A549 (cell line): ENCODE data around the gene GSG1L. TPM values are rescaled to one million over a fixed set of nuclear protein-coding genes. Genes with fewer than 3 reads are reported as not detected.

ENCODE experiments used
- ATAC-seq, 2 experiments: fragments of 200-7000 bp in 1 of 2; fragments of >200 bp in 1 of 2; cut with Nextera tagmentation in 1 of 2; cut with Tn5 transposase in 1 of 2; 3 replicates each; pipeline versions ENCODE4 v1.8.0 to v1.9.1; 2018 to 2020; ENCODE audit warnings: mild to moderate bottlenecking in 1 of 2, moderate library complexity in 1 of 2
- CTCF ChIA-PET: fragments of 300-600 bp; sonication (Branson Sonifier 250); formaldehyde crosslinking; extraction: SDS; loops from one replicate; lab custom pipeline; 2021; ENCODE audit warnings: antibody characterized with exemption, inconsistent platforms; lab: Yijun Ruan, JAX
- POLR2A ChIA-PET: fragments of 350-600 bp; formaldehyde crosslinking; extraction: SDS; loops from one replicate; lab custom pipeline; 2021; ENCODE audit warnings: antibody characterized with exemption, inconsistent platforms; lab: Yijun Ruan, JAX
- DNase-seq, 2 experiments: peaks; one replicate each; pipeline versions ENCODE4 v3.0.0 to v3.0.0-alpha.2; 2011 to 2016; ENCODE audit warnings: low read depth in 1 of 2, low spot score in 1 of 2
- FAIRE-seq: peaks from 2 replicates; lab custom pipeline; 2011; peaks lifted over from hg19 to GRCh38; lab: Jason Lieb, UNC
- H3K27ac ChIP-seq, 2 experiments: fragments of >200 bp; sonication (Bioruptor Twin); formaldehyde crosslinking; 3 replicates each; pipeline ENCODE4 v1.5.1; 2016 to 2017
- H3K4me1 ChIP-seq: fragments of >200 bp; sonication (Bioruptor Twin); formaldehyde crosslinking; 3 replicates; pipeline ENCODE4 v1.6.1; 2016
- H3K4me2 ChIP-seq: fragments of >200 bp; sonication (Bioruptor Twin); formaldehyde crosslinking; 3 replicates; pipeline ENCODE4 v1.6.1; 2016
- H3K4me3 ChIP-seq: fragments of >200 bp; sonication (Bioruptor Twin); formaldehyde crosslinking; 3 replicates; pipeline ENCODE4 v1.5.1; 2016
- H3K9me3 ChIP-seq: fragments of >200 bp; sonication (Bioruptor Twin); formaldehyde crosslinking; 3 replicates; pipeline ENCODE4 v1.6.1; 2016
- CBX8 ChIP-seq: fragments of 200-600 bp; sonication (generic); IDR thresholded peaks from 2 replicates; pipeline ENCODE4 v1.6.1; 2016
- EHF ChIP-seq: fragments of 250-450 bp; sonication (Bioruptor Pico); IDR thresholded peaks from 2 replicates; pipeline ENCODE4 v1.5.0; 2020; ENCODE audit warnings: mild to moderate bottlenecking
- EHMT2 ChIP-seq: fragments of 200-600 bp; sonication (generic); IDR thresholded peaks from 2 replicates; pipeline ENCODE4 v1.6.1; 2016; ENCODE audit warnings: antibody characterized with exemption, low read depth, mild to moderate bottlenecking, moderate library complexity
- EP300 ChIP-seq, 2 experiments: fragments of >200 bp; sonication (Bioruptor Twin); formaldehyde crosslinking; IDR thresholded peaks; 2 replicates in 1 of 2; 3 replicates in 1 of 2; pipeline ENCODE4 v1.6.1; 2016 to 2017
- FOSL2 ChIP-seq, 2 experiments: fragments of 450-650 bp in 1 of 2; fragments of >200 bp in 1 of 2; sonication (Bioruptor Twin) in 1 of 2; formaldehyde crosslinking; IDR thresholded peaks; 2 replicates each; pipeline versions ENCODE4 v1.5.0 to v1.6.1; 2016 to 2020; ENCODE audit warnings: mild to moderate bottlenecking in 1 of 2, moderate library complexity in 1 of 2
- FOXS1 ChIP-seq: fragments of 250-450 bp; sonication (Bioruptor Pico); IDR thresholded peaks from 2 replicates; pipeline ENCODE4 v1.5.0; 2020; ENCODE audit warnings: mild to moderate bottlenecking, moderate library complexity
- HEYL ChIP-seq: fragments of 250-450 bp; sonication (Bioruptor Pico); IDR thresholded peaks from 2 replicates; pipeline ENCODE4 v1.8.0; 2021; ENCODE audit warnings: mild to moderate bottlenecking, moderate library complexity
- HOXA7 ChIP-seq: fragments of 250-450 bp; sonication (Bioruptor Pico); IDR thresholded peaks from 2 replicates; pipeline ENCODE4 v1.5.0; 2020; ENCODE audit warnings: mild to moderate bottlenecking, moderate library complexity
- HOXB5 ChIP-seq: fragments of 250-450 bp; sonication (Bioruptor Pico); IDR thresholded peaks from 2 replicates; pipeline ENCODE4 v1.5.0; 2020; ENCODE audit warnings: mild to moderate bottlenecking, moderate library complexity
- JUNB ChIP-seq: fragments of >200 bp; sonication (Bioruptor Twin); formaldehyde crosslinking; IDR thresholded peaks from 2 replicates; pipeline ENCODE4 v1.6.1; 2016
- MYC ChIP-seq: IDR thresholded peaks from 2 replicates; pipeline ENCODE4 v1.6.1; 2012; ENCODE audit warnings: mild to moderate bottlenecking, inconsistent platforms, low read length, improper control_type of control experiment, borderline replicate concordance
- NFE2L2 ChIP-seq: fragments of 150-350 bp; conservative IDR thresholded peaks from 2 replicates; pipeline ENCODE4 v1.6.1; 2014; ENCODE audit warnings: low read length
- PHF8 ChIP-seq: fragments of 200-600 bp; sonication (generic); IDR thresholded peaks from 2 replicates; pipeline ENCODE4 v1.6.1; 2016; ENCODE audit warnings: low read depth, mild to moderate bottlenecking, antibody characterized with exemption, moderate library complexity, borderline replicate concordance
- POLR2A ChIP-seq: IDR thresholded peaks from 2 replicates; pipeline ENCODE4 v1.6.1; 2012; ENCODE audit warnings: mild to moderate bottlenecking, low read length
- RARB ChIP-seq: fragments of 250-450 bp; sonication (Bioruptor Pico); IDR thresholded peaks from 2 replicates; pipeline ENCODE4 v1.8.0; 2021; ENCODE audit warnings: mild to moderate bottlenecking, moderate library complexity
- RNF2 ChIP-seq: fragments of 200-600 bp; sonication (generic); IDR thresholded peaks from 2 replicates; pipeline ENCODE4 v1.6.1; 2016; ENCODE audit warnings: low read depth, mild to moderate bottlenecking, antibody characterized with exemption, moderate library complexity, borderline replicate concordance
- SMC3 ChIP-seq: fragments of >200 bp; sonication (Bioruptor Twin); formaldehyde crosslinking; IDR thresholded peaks from 3 replicates; pipeline ENCODE4 v1.6.1; 2018; ENCODE audit warnings: inconsistent platforms
- SREBF2 ChIP-seq: fragments of 450-650 bp; IDR thresholded peaks from 2 replicates; pipeline ENCODE4 v1.6.1; 2014; ENCODE audit warnings: mild to moderate bottlenecking, moderate library complexity
- TP53 ChIP-seq: fragments of 250-450 bp; sonication (Bioruptor Pico); IDR thresholded peaks from 2 replicates; pipeline ENCODE4 v1.5.0; 2021; ENCODE audit warnings: mild to moderate bottlenecking, moderate library complexity
- ZFP36 ChIP-seq: fragments of 450-650 bp; IDR thresholded peaks from 2 replicates; pipeline ENCODE4 v1.6.1; 2014; ENCODE audit warnings: borderline replicate concordance; ENCODE audit not compliant: partially characterized antibody
- ZSCAN20 ChIP-seq: fragments of 250-450 bp; sonication (Bioruptor Pico); IDR thresholded peaks from 2 replicates; pipeline ENCODE4 v1.8.0; 2022; ENCODE audit warnings: mild to moderate bottlenecking, moderate library complexity
- WGBS: methylation state at CpG from one replicate; pipeline ENCODE4 v1.1.6; 2017; ENCODE audit errors: missing lambda C conversion rate; 5-methylcytosine and 5-hydroxymethylcytosine counted together
- polyA plus RNA-seq, 4 experiments: library from polyadenylated mRNA; depleted of rRNA in 3 of 4; stranded (reverse); fragments of >200 nt; fragmentation: RNase III in 1 of 4; extraction: RNeasy Plus Mini Kit Qiagen cat#74134 plus additional on column Dnase treatment in 1 of 4; gene quantifications; 2 replicates in 3 of 4; 3 replicates in 1 of 4; pipeline ENCODE4 v1.2.3, GENCODE V29; 2011 to 2017
- TF ChIP-seq, protein P1 (sequence below): IDR thresholded peaks from 2 replicates; pipeline ENCODE4 v1.6.1; 2012
- TF ChIP-seq, protein P2 (sequence below): IDR thresholded peaks from 2 replicates; pipeline ENCODE4 v1.6.1; 2012; ENCODE audit warnings: low read depth, borderline replicate concordance
- TF ChIP-seq, protein P3 (sequence below): fragments of >200 bp; sonication (Bioruptor Twin); formaldehyde crosslinking; IDR thresholded peaks from 2 replicates; pipeline ENCODE4 v1.6.1; 2016
- TF ChIP-seq, protein P4 (sequence below): fragments of 450-650 bp; IDR thresholded peaks from 2 replicates; pipeline ENCODE4 v1.6.1; 2014; ENCODE audit warnings: antibody characterized with exemption

The GSG1L gene
- polyA plus RNA-seq, 2 of the 4 experiments (the other 2 are of a cell fraction): not detected

DNA sequence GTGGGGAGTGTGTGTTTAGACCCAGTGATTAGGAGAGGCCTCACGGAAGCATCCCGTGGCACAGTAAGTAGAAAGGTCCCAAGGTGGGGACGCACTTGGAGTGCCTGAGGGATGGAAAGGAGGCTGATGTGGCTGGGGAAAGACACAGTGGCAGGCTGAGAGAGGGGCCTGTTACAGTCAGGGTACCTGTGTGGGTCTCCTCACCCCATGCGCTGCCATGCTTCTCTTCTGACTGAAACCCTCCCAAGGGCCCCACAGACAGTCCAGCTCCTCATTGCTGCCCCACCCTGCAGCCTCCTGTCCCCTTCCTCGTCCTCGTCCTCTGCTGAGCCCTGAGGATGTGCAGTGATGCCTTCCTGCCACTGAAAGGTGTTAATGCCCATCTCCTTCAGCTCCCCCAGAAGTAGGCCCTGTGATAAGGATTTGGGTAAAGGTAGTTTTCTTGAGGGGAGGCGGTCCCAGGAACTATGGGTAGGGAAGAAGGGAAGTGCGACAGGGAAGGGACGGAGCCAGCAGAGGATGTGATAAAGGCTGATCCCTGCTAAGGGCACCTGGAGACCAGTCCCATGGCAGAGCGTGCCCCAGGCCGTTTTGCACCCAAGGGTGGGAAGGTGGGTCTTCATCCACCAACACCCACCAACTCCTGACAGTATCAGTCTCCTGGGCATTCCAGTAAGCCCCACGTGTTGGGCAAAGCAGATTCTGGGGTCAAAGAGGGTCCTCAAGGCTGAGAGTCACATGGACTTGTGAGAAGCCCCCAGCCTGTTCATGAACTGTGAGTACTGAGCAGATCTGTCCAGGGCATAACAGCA, 237.2 kb downstream of the GSG1L start (continued):
- TF ChIP-seq, protein P1, sequence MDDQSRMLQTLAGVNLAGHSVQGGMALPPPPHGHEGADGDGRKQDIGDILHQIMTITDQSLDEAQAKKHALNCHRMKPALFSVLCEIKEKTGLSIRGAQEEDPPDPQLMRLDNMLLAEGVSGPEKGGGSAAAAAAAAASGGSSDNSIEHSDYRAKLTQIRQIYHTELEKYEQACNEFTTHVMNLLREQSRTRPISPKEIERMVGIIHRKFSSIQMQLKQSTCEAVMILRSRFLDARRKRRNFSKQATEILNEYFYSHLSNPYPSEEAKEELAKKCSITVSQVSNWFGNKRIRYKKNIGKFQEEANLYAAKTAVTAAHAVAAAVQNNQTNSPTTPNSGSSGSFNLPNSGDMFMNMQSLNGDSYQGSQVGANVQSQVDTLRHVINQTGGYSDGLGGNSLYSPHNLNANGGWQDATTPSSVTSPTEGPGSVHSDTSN: no peak
- TF ChIP-seq TP53 (CRISPR knock-in tag) (no peak), FOXS1 (no peak), SMC3 (no peak), MYC (no peak)
- TF ChIP-seq, protein P2, sequence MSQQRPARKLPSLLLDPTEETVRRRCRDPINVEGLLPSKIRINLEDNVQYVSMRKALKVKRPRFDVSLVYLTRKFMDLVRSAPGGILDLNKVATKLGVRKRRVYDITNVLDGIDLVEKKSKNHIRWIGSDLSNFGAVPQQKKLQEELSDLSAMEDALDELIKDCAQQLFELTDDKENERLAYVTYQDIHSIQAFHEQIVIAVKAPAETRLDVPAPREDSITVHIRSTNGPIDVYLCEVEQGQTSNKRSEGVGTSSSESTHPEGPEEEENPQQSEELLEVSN: no peak

DNA sequence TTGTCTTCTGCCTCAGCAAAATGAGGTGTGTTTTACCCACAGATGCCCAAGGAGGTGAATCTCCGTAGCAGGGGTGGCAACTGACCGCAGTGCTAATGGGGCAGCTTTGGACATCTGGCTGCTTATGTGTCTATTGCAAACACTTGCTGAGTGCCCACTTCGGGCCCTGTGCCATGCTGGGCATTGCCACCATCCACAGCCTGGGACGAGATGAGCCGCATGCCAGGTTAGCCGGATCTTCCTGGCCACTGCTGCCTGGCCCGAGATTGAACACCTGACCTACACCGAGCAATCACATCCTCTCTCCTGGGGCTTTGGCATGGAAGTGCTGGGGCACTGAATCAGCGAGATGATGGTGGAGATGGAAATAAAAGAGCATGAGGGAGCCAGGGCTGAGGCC, 238.7 kb downstream of the GSG1L start:
- CTCF ChIA-PET: no interaction called here

DNA sequence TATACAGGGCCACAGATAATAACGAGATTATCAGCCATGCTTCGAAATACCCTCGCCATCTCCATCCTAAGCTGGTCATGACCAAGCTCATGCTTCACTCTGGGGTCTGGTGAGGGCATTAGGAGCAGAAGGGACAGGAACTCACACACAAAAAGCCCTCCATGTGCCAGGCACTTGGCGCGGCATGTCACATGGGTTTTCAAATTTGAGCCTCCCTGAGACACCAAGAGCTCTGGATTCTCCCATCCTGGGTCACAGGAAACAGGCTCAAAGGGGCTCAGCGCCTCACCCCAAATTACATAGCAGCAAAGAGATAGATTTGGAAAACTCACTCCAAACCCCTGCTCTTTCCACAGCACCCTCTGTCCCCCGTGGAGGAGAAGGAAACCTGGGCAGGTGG, 239.5 kb downstream of the GSG1L start:
- Histone ChIP-seq H3K27ac (no peak overlapping the region), H3K9me3 (0 out of 3 replicates have a peak, but pooled peaks cover 1% of the 10 kb centered on the region), H3K4me1 (no peaks in the 10 kb centered on the region), H3K4me2 (no peak overlapping the region), H3K4me3 (no peak overlapping the region)
- ATAC-seq (no peak), FAIRE-seq (no peak)
- ChIA-PET POLR2A (no interaction called here), CTCF (interaction anchor here (0.7 to 1.3 kb wide), 3 partner anchors 8 to 184 kb away, joined by 3 to 4 read pairs (median 3); no protein-coding TSS in a partner anchor)
- WGBS: 19% methylated on average over 7 of the region's 7 CpGs
- TF ChIP-seq, protein P3, sequence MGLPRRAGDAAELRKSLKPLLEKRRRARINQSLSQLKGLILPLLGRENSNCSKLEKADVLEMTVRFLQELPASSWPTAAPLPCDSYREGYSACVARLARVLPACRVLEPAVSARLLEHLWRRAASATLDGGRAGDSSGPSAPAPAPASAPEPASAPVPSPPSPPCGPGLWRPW: no peak
- TF ChIP-seq ZFP36 (no peak), EHF (CRISPR knock-in tag) (no peak), FOSL2 (IDR thresholded peaks at IDR 0.05) (no peak), FOSL2 (CRISPR knock-in tag; IDR thresholded peaks at IDR 0.05) (no peak), SREBF2 (no peak)
- TF ChIP-seq, protein P1: no peak
- TF ChIP-seq, protein P2: no peak
- TF ChIP-seq, all 56 proteins: peak for 0
- no peak for DNase-seq

More for the DNA sequence above, 238.7 kb downstream of the GSG1L start:
- FAIRE-seq: no peak
- Histone ChIP-seq H3K9me3 (peaks cover 7% of the 10 kb centered on the region; the same call in 2 of the 3 replicates), H3K27ac (no peak overlapping the region), H3K4me1 (no peaks in the 10 kb centered on the region), H3K4me3 (no peak overlapping the region), H3K4me2 (no peak overlapping the region)
- DNase-seq: no peak
- 37% methylated on average over 7 of the region's 9 CpGs for WGBS
- POLR2A ChIA-PET: no interaction called here
- no peak for ATAC-seq
- TF ChIP-seq, protein P3: no peak

DNA sequence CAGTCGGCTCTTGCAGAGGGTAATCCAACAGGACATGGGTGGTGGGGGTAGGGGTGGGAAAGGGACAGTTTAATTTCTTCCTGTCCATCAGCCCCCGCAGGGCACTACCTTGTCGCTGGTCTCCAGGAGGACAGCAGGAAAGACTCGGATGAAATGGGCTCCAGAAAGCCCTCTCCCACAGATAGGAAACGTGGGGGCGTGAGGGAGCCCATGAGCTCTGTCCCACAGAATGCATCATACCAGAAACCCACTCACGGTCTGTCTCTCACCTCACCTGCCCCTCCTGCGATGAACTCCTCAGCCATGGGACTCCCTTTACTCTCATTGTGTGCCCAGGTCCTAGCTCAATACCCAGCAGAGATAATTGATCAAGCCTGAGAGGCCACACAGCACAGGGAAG, 240.1 kb downstream of the GSG1L start:
- Histone ChIP-seq H3K9me3 (no peaks in the 10 kb centered on the region), H3K27ac (no peak overlapping the region), H3K4me2 (no peak overlapping the region), H3K4me1 (no peaks in the 10 kb centered on the region), H3K4me3 (no peak overlapping the region)
- no peak for ATAC-seq
- CTCF ChIA-PET: interaction anchor here (0.8 to 1.8 kb wide), 4 partner anchors 13 to 184 kb away, joined by 3 to 6 read pairs (median 4); no protein-coding TSS in a partner anchor
- TF ChIP-seq EHMT2: no peak
- TF ChIP-seq HEYL (CRISPR knock-in tag): no peak
- TF ChIP-seq SMC3: no peak
- no peak for TF ChIP-seq RARB (CRISPR knock-in tag)
- no peak for TF ChIP-seq HOXB5
- TF ChIP-seq, protein P4, sequence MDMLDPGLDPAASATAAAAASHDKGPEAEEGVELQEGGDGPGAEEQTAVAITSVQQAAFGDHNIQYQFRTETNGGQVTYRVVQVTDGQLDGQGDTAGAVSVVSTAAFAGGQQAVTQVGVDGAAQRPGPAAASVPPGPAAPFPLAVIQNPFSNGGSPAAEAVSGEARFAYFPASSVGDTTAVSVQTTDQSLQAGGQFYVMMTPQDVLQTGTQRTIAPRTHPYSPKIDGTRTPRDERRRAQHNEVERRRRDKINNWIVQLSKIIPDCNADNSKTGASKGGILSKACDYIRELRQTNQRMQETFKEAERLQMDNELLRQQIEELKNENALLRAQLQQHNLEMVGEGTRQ: no peak
- no peak for TF ChIP-seq HOXA7 (CRISPR knock-in tag)
- no peak for TF ChIP-seq POLR2A
- TF ChIP-seq CBX8: no peak
- no peak for TF ChIP-seq PHF8
- TF ChIP-seq NFE2L2: no peak
- TF ChIP-seq ZSCAN20 (CRISPR knock-in tag): no peak
- TF ChIP-seq RNF2: no peak
- TF ChIP-seq JUNB: no peak
- no peak for TF ChIP-seq EP300 (IDR thresholded peaks at IDR 0.05)
- TF ChIP-seq ZFP36: no peak
- no peak for TF ChIP-seq FOSL2 (IDR thresholded peaks at IDR 0.05)
- TF ChIP-seq FOSL2 (CRISPR knock-in tag; IDR thresholded peaks at IDR 0.05): no peak
- no peak for DNase-seq
- WGBS: 12% methylated on average over 8 of the region's 8 CpGs
- no peak for FAIRE-seq
- POLR2A ChIA-PET: no interaction called here
